Activated CD8-positive, alpha-beta memory T cell treated with anti-CD3 and anti-CD28 coated beads, Interleukin-2, amount 10 ng/mL, durations not matched to agents 7 days and 5 days (primary cell): ENCODE measurements around the gene ADAMTS14. TPM values are rescaled to one million over a fixed set of nuclear protein-coding genes. Genes with fewer than 3 reads are reported as not detected.

Source experiments
- ATAC-seq: fragments of 150-1000 bp; cut with Tn5 transposase; one replicate; pipeline ENCODE4 v1.10.0; 2021; ENCODE audit warnings: moderate library complexity
- CTCF ChIA-PET: fragments of 350-600 bp; sonication (Branson Sonifier 250); formaldehyde crosslinking; loops from one replicate; lab custom pipeline; 2021; ENCODE audit warnings: antibody characterized with exemption; lab: Charles Lee
- DNase-seq: peaks from one replicate; pipeline ENCODE4 v3.0.0-alpha.2; 2020
- H3K27ac Mint-ChIP-seq: one replicate; pipeline ENCODE4 v1.8.0; 2021; ENCODE audit warnings: mild to moderate bottlenecking, mixed read lengths
- H3K27me3 Mint-ChIP-seq: one replicate; pipeline ENCODE4 v1.8.0; 2021; ENCODE audit warnings: mixed read lengths
- H3K36me3 Mint-ChIP-seq: one replicate; pipeline ENCODE4 v1.8.0; 2021; ENCODE audit warnings: mild to moderate bottlenecking, mixed read lengths
- H3K4me1 Mint-ChIP-seq: one replicate; pipeline ENCODE4 v1.8.0; 2021; ENCODE audit warnings: mixed read lengths
- H3K4me3 Mint-ChIP-seq: one replicate; pipeline ENCODE4 v1.8.0; 2021; ENCODE audit warnings: mild to moderate bottlenecking, moderate library complexity, mixed read lengths
- H3K9me3 Mint-ChIP-seq: one replicate; pipeline ENCODE4 v1.8.0; 2022; ENCODE audit warnings: low read depth, mixed read lengths
- total RNA-seq, 2 experiments: library from RNA; stranded (reverse); gene quantifications; one replicate each; pipeline ENCODE4 v1.2.3, GENCODE V29; 2021

The ADAMTS14 gene
- total RNA-seq, 2 experiments from 2014 or later = 0.15 to 0.19 TPM

DNA sequence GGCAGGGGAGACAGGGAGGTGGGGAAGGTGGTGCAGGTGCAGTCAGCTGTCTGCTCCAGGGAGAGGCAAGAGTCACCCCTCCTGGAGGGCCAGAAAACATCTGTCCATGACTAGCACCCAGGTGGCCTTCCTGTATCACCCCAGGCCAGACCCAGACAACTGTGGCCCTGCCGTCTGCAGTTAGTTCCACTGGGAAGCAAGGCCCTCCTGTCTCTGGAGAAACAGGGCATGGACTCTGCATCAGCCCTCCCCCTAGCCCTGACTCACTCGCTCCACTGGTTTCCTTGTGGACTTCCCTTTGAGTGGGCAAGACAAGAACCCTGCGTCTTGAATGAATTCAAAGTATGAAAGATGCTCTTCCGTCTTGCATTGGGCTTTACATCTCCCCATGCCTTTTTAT, 100.3 kb downstream of the ADAMTS14 start:
- ATAC-seq (no peak), DNase-seq (peak; percentile 30)
- no peak overlapping the region for H3K27ac Mint-ChIP-seq
- H3K9me3 Mint-ChIP-seq = no peaks in the 10 kb centered on the region
- H3K27me3 Mint-ChIP-seq = peaks cover 4% of the 10 kb centered on the region
- CTCF ChIA-PET = no interaction called here
- no peak overlapping the region for H3K4me3 Mint-ChIP-seq
- no peaks in the 10 kb centered on the region for H3K36me3 Mint-ChIP-seq
- H3K4me1 Mint-ChIP-seq = no peaks in the 10 kb centered on the region

- Mint-ChIP-seq H3K4me3 (no peak overlapping the region), H3K27ac (no peak overlapping the region)
- CTCF ChIA-PET = interaction anchor here (1.1 kb wide), 1 partner anchor 14 kb away, joined by 5 read pairs; no protein-coding TSS in a partner anchor
These were observed 101.2 kb downstream of the ADAMTS14 start for GRCh38 chr10:70773461-70773860.

DNA sequence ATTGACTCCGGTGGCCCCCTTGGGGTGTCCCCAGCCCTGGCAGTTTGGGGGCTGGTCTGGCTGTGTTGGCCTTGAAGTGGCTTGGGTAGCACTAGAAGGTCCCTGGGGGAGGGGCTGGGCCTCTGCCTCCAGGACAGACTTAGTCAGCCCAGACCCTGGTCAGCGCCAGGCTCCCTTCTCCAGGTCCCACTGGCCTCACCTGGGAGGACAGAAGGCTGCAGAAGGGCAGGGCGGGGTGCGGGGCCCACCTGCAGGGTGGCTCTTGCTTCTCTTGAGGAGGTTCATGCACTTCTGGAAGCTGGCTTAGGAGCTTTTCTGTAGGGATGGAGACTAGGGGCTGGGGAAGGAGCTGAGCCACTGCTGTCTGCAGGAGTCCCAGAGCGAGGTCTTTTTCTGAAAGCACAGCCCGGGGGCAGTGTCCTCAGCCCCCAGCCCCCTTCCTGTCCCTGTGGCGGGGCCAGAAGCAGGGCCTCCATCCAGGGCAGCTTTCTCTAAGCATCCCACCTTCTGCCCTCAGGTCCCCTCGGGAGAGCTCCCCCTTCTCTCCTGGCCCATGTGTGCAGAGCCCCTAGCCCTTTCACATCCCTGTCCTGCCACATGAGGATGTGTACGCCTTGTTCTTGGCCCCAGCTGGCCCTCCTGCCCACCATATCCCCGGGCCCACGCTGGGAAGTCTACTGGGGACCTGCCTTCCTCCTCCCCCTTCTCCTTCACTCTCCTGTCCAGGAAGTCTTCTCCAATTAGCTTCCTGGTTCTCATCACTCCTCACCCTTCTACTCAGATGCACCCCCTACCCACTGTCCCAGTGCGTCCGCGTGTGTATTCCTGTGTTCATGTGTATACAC, 101.9 kb downstream of the ADAMTS14 start:
- H3K4me1 Mint-ChIP-seq = no peaks in the 10 kb centered on the region
- H3K27me3 Mint-ChIP-seq = no peaks in the 10 kb centered on the region
- no peak overlapping the region for H3K27ac Mint-ChIP-seq
- no peak overlapping the region for H3K4me3 Mint-ChIP-seq
- H3K9me3 Mint-ChIP-seq = no peaks in the 10 kb centered on the region
- H3K36me3 Mint-ChIP-seq = no peaks in the 10 kb centered on the region
- ATAC-seq (no peak), DNase-seq (peak; percentile 37)
- CTCF ChIA-PET = interaction anchor here (1.1 kb wide), 1 partner anchor 15 kb away, joined by 5 read pairs; no protein-coding TSS in a partner anchor

More at GRCh38 chr10:70773461-70773860, 101.2 kb downstream of the ADAMTS14 start:
- DNase-seq (no peak), ATAC-seq (no peak)
- Mint-ChIP-seq H3K9me3 (no peaks in the 10 kb centered on the region), H3K4me1 (no peaks in the 10 kb centered on the region), H3K27me3 (no peaks in the 10 kb centered on the region), H3K36me3 (no peaks in the 10 kb centered on the region)

DNA sequence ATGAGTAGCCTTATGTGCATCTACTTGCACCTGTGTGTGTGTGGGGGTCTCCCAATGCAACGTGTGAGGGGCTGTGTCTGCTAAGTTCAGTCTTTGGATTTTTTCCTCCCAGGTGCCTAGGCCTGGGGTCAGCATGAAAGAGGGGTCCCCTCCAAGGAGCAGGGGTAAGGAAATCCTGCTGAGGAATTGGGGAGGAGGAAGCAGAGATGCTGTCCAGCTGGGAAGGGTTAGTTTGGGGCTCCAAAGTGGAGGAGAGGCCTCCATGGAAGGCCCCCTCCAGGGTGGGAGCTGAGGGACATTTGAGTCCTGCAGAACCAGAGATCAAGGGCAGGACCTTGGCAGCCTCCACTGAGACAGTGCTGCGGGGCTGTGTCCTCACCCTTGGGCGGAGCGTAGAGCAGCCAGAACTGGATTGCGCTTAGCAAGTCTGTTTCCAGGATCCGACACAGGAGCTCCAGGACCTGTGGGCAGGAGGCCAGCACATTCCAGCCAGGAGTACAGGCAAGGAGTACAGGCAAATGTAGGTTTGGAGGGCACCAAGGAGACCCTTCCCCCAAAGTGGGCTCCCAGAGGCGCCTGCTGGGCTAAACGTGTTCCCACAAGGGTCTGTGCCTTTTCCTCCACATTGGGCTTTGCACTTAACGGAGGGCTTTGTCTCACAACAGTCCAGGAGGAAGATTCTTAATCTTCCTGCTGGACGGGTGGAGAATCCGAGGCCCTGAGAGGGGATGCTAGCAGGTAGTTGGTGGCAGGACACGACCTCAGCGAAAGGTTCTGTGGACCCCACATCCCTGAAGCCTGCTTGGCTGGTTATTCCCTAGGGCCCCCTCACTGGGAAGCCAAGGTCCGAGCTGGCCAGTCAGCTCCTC, 102.7 kb downstream of the ADAMTS14 start:
- Mint-ChIP-seq H3K36me3 (no peaks in the 10 kb centered on the region), H3K27me3 (no peaks in the 10 kb centered on the region), H3K9me3 (no peaks in the 10 kb centered on the region), H3K4me1 (no peaks in the 10 kb centered on the region), H3K4me3 (no peak overlapping the region), H3K27ac (no peak overlapping the region)
- CTCF ChIA-PET = interaction anchor here (1.5 kb wide), 1 partner anchor 16 kb away, joined by 6 read pairs; no protein-coding TSS in a partner anchor
- ATAC-seq = no peak
- DNase-seq = peak; percentile 31

GRCh38 chr10:70775679-70776454, 103.6 kb downstream of the ADAMTS14 start:
- H3K36me3 Mint-ChIP-seq = no peaks in the 10 kb centered on the region
- H3K27ac Mint-ChIP-seq = no peak overlapping the region
- no peaks in the 10 kb centered on the region for H3K9me3 Mint-ChIP-seq
- H3K4me3 Mint-ChIP-seq = no peak overlapping the region
- ATAC-seq (no peak), DNase-seq (peak; percentile 27)
- no peaks in the 10 kb centered on the region for H3K4me1 Mint-ChIP-seq
- no peaks in the 10 kb centered on the region for H3K27me3 Mint-ChIP-seq
- CTCF ChIA-PET = interaction anchor here (1.5 kb wide), 1 partner anchor 17 kb away, joined by 6 read pairs; no protein-coding TSS in a partner anchor

DNA sequence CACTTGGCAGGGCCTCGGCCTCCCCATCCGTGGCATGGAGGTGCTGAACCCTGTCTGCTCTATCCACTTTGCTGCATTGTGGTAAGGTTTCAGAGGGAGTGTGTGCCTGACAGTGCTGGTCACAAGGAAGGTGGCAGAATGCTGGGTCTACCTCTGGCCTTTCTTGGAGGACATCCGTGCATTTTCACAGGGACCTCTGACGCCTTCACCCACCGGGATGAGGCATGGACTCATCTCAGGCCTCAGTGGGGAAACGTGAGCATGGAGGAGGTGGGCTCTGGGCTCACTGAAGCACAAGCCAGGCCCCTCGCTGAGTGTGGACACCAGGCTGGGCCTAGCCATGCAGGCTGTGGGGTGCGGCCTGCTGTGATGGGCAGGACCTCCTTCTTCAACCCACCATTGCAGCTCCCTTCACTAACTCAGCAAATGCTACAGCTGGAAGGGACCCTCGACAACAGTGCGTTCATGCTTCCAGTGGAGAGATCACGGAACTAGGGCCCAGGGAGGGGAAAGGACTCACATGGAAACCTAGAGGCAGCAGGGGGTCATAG, 104.2 kb downstream of the ADAMTS14 start:
- ATAC-seq = no peak
- CTCF ChIA-PET = no interaction called here

GRCh38 chr10:70777063-70777875, 105.0 kb downstream of the ADAMTS14 start:
- Mint-ChIP-seq H3K4me3 (no peak overlapping the region), H3K36me3 (no peaks in the 10 kb centered on the region), H3K4me1 (no peaks in the 10 kb centered on the region), H3K27me3 (no peaks in the 10 kb centered on the region), H3K9me3 (no peaks in the 10 kb centered on the region), H3K27ac (no peak overlapping the region)
- peak; percentile 31 for DNase-seq
- CTCF ChIA-PET = no interaction called here
- no peak for ATAC-seq

More for the DNA sequence above, 104.2 kb downstream of the ADAMTS14 start:
- Mint-ChIP-seq H3K27ac (no peak overlapping the region), H3K36me3 (no peaks in the 10 kb centered on the region), H3K9me3 (no peaks in the 10 kb centered on the region), H3K4me3 (no peak overlapping the region), H3K4me1 (no peaks in the 10 kb centered on the region), H3K27me3 (no peaks in the 10 kb centered on the region)
- peak; percentile 33 for DNase-seq

- H3K36me3 Mint-ChIP-seq = no peaks in the 10 kb centered on the region
- no peaks in the 10 kb centered on the region for H3K9me3 Mint-ChIP-seq
- no peaks in the 10 kb centered on the region for H3K4me1 Mint-ChIP-seq
- DNase-seq = peak; percentile 37
- no peak overlapping the region for H3K4me3 Mint-ChIP-seq
- peaks cover 3% of the 10 kb centered on the region for H3K27me3 Mint-ChIP-seq
- H3K27ac Mint-ChIP-seq = no peak overlapping the region
- ATAC-seq = no peak
- CTCF ChIA-PET = no interaction called here
These were observed 106.1 kb downstream of the ADAMTS14 start for GRCh38 chr10:70778267-70778924.

DNA sequence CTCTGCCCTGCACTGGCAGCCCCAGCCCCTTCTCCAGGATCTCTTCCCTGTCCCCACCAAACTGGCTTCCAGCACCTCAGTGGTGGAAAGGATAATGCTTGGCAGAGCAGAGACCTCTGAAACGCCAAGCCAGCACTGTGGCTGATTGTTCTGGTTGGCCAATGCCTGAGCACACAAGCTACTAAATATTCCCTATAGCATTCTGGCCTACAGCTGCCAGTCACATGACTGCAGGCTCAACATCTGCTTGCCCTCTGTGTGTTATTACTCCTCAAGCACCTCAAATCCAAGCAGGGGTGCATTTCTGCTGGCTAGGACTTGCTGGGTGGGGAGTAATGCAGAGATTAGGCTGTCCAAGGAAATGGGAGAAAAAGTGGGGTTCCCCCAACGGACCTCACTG, 106.8 kb downstream of the ADAMTS14 start:
- no peak overlapping the region for H3K27ac Mint-ChIP-seq
- ATAC-seq (no peak), DNase-seq (no peak)
- H3K4me3 Mint-ChIP-seq = no peak overlapping the region
- H3K4me1 Mint-ChIP-seq = no peaks in the 10 kb centered on the region
- H3K27me3 Mint-ChIP-seq = peaks cover 3% of the 10 kb centered on the region
- no peaks in the 10 kb centered on the region for H3K9me3 Mint-ChIP-seq
- CTCF ChIA-PET = no interaction called here
- no peaks in the 10 kb centered on the region for H3K36me3 Mint-ChIP-seq

- Mint-ChIP-seq H3K4me3 (no peak overlapping the region), H3K4me1 (peaks cover 2% of the 10 kb centered on the region), H3K27me3 (peaks cover 3% of the 10 kb centered on the region), H3K27ac (no peak overlapping the region), H3K36me3 (no peaks in the 10 kb centered on the region), H3K9me3 (no peaks in the 10 kb centered on the region)
- ATAC-seq (no peak), DNase-seq (no peak)
- CTCF ChIA-PET = no interaction called here
These were observed 107.4 kb downstream of the ADAMTS14 start for GRCh38 chr10:70779511-70780369.

DNA sequence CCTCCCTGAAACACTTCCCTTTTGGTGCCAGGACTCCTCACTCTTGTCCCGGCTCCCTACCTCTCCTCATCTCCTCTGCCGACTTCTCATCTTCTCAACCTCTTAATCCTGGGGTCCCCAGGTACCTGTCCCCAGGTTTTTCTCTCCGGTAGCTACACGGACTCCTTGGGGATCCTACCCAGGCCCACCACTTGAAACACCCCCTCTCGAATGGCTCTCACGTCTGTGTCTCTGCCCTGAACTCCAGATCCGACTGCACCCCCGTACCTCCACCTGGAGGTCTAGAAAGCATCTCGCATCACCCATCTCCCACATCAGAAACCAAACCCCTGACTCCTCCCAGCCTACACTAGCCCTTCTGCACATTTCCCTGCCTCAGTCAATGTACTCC, 108.1 kb downstream of the ADAMTS14 start:
- no peak for DNase-seq
- H3K4me3 Mint-ChIP-seq = no peak overlapping the region
- H3K9me3 Mint-ChIP-seq = no peaks in the 10 kb centered on the region
- CTCF ChIA-PET = no interaction called here
- no peak overlapping the region for H3K27ac Mint-ChIP-seq
- peaks cover 3% of the 10 kb centered on the region for H3K27me3 Mint-ChIP-seq
- H3K4me1 Mint-ChIP-seq = peaks cover 7% of the 10 kb centered on the region
- no peak for ATAC-seq
- H3K36me3 Mint-ChIP-seq = no peaks in the 10 kb centered on the region
